H1 (cell line): Measurements from ENCODE around the gene LRP3. TPM values are rescaled to one million over a fixed set of nuclear protein-coding genes. Genes with fewer than 3 reads are reported as not detected.

Source experiments
- CTCF ChIA-PET: fragments of 300-600 bp; sonication (Branson Sonifier 250); formaldehyde crosslinking; loops from one replicate; lab custom pipeline; 2021; ENCODE audit not compliant: partially characterized antibody; lab: Charles Lee
- POLR2A ChIA-PET: fragments of 300-600 bp; sonication (Branson Sonifier 250); formaldehyde crosslinking; loops from one replicate; lab custom pipeline; 2021; ENCODE audit warnings: inconsistent platforms; ENCODE audit not compliant: partially characterized antibody; lab: Charles Lee
- DNase-seq, 2 experiments: peaks; one replicate each; pipeline versions ENCODE4 v3.0.0 to v3.0.0-alpha.2; 2010 to 2022; ENCODE audit warnings: low spot score in 2 of 2, low read depth in 1 of 2, mixed read lengths in 1 of 2
- FAIRE-seq: peaks from 2 replicates; lab custom pipeline; 2011; peaks lifted over from hg19 to GRCh38; lab: Jason Lieb, UNC
- H2AFZ ChIP-seq: 2 replicates; pipeline ENCODE4 v1.8.1; 2012; ENCODE audit warnings: low read length, inconsistent platforms
- H2AK5ac ChIP-seq: 2 replicates; pipeline ENCODE4 v1.6.1; 2013; ENCODE audit warnings: low read depth, low read length
- H2BK120ac ChIP-seq: replicated peaks from 2 replicates; pipeline ENCODE3; 2013; ENCODE audit warnings: low read depth, low read length, inconsistent platforms
- H2BK12ac ChIP-seq: 2 replicates; pipeline ENCODE4 v1.6.1; 2013; ENCODE audit warnings: low read depth, low read length
- H2BK15ac ChIP-seq: 2 replicates; pipeline ENCODE4 v1.6.1; 2013; ENCODE audit warnings: low read length
- H2BK20ac ChIP-seq: 2 replicates; pipeline ENCODE4 v1.6.1; 2013; ENCODE audit warnings: low read length
- H2BK5ac ChIP-seq: 2 replicates; pipeline ENCODE4 v1.6.1; 2013; ENCODE audit warnings: low read depth, low read length
- H3K14ac ChIP-seq: 2 replicates; pipeline ENCODE4 v1.6.1; 2013; ENCODE audit warnings: inconsistent platforms; ENCODE audit not compliant: insufficient read length
- H3K18ac ChIP-seq: 2 replicates; pipeline ENCODE4 v1.6.1; 2013; ENCODE audit warnings: low read length; ENCODE audit errors: extremely low read depth
- H3K23ac ChIP-seq: 2 replicates; pipeline ENCODE4 v1.6.1; 2013; ENCODE audit warnings: inconsistent platforms; ENCODE audit not compliant: insufficient read length
- H3K23me2 ChIP-seq: 2 replicates; pipeline ENCODE4 v1.6.1; 2013; ENCODE audit warnings: low read depth, low read length
- H3K27ac ChIP-seq: 2 replicates; pipeline ENCODE4 v1.6.1; 2011; ENCODE audit warnings: low read depth, low read length, inconsistent platforms
- H3K27me3 ChIP-seq, 4 experiments: replicated peaks in 1 of 4; 1 replicate in 1 of 4; 2 replicates in 3 of 4; pipeline versions ENCODE4 v1.6.1 to v1.8.1; 2011 to 2013; ENCODE audit warnings: low read length in 3 of 4, mild to moderate bottlenecking in 3 of 4, inconsistent platforms in 2 of 4, mixed read lengths in 2 of 4, moderate library complexity in 1 of 4; ENCODE audit not compliant: control insufficient read depth in 3 of 4, insufficient read depth in 3 of 4; ENCODE audit errors: extremely low read depth in 1 of 4
- H3K36me3 ChIP-seq, 4 experiments: 2 replicates each; pipeline versions ENCODE4 v1.6.1 to v1.8.1; 2011 to 2013; ENCODE audit warnings: mild to moderate bottlenecking in 4 of 4, low read length in 3 of 4, moderate library complexity in 2 of 4, control low read depth in 1 of 4, inconsistent platforms in 1 of 4; ENCODE audit not compliant: insufficient read depth in 4 of 4, control insufficient read depth in 2 of 4
- H3K4ac ChIP-seq: replicated peaks from 2 replicates; pipeline ENCODE3; 2013; ENCODE audit warnings: low read length, low read depth, mixed read lengths, inconsistent platforms; ENCODE audit not compliant: insufficient read length
- H3K4me1 ChIP-seq, 4 experiments: replicated peaks in 1 of 4; 1 replicate in 1 of 4; 2 replicates in 3 of 4; pipeline versions ENCODE4 v1.6.1 to v1.8.1; 2011 to 2013; ENCODE audit warnings: low read length in 3 of 4, inconsistent platforms in 2 of 4, mixed read lengths in 1 of 4; ENCODE audit not compliant: insufficient read depth in 4 of 4, control insufficient read depth in 3 of 4
- H3K4me2 ChIP-seq, 2 experiments: 2 replicates each; pipeline versions ENCODE4 v1.6.1 to v1.8.1; 2011 to 2013; ENCODE audit warnings: low read depth in 2 of 2, low read length in 2 of 2, control low read depth in 1 of 2, inconsistent platforms in 1 of 2, mild to moderate bottlenecking in 1 of 2; ENCODE audit not compliant: insufficient read depth in 1 of 2
- H3K4me3 ChIP-seq, 4 experiments: fragments of 200-600, 300-600 bp in 1 of 4; sonication (generic), shearing (Covaris generic), sonication (Bioruptor Twin) in 1 of 4; 2 replicates each; pipeline versions ENCODE4 v1.5.1 to v1.8.1; 2011 to 2016; ENCODE audit warnings: low read length in 4 of 4, low read depth in 3 of 4, control low read depth in 2 of 4, inconsistent platforms in 2 of 4, mild to moderate bottlenecking in 2 of 4, mixed read lengths in 1 of 4, moderate library complexity in 1 of 4; ENCODE audit not compliant: insufficient read depth in 2 of 4; ENCODE audit errors: extremely low read depth in 1 of 4
- H3K56ac ChIP-seq: replicated peaks from 2 replicates; pipeline ENCODE3; 2013; ENCODE audit warnings: low read depth, mild to moderate bottlenecking, mixed read lengths, low read length, inconsistent platforms; ENCODE audit not compliant: insufficient read length
- H3K79me1 ChIP-seq: 2 replicates; pipeline ENCODE4 v1.6.1; 2013; ENCODE audit warnings: low read depth, low read length, control low read depth
- H3K79me2 ChIP-seq, 2 experiments: 2 replicates each; pipeline versions ENCODE4 v1.6.1 to v1.8.1; 2012 to 2013; ENCODE audit warnings: low read length in 2 of 2, mild to moderate bottlenecking in 2 of 2, inconsistent platforms in 1 of 2; ENCODE audit not compliant: insufficient read depth in 2 of 2, control insufficient read depth in 1 of 2
- H3K9ac ChIP-seq, 4 experiments: replicated peaks in 1 of 4; 1 replicate in 1 of 4; 2 replicates in 3 of 4; pipeline versions ENCODE4 v1.6.1 to v1.8.1; 2011 to 2013; ENCODE audit warnings: low read depth in 3 of 4, low read length in 3 of 4, control low read depth in 2 of 4, mild to moderate bottlenecking in 2 of 4, moderate library complexity in 2 of 4, inconsistent platforms in 1 of 4; ENCODE audit errors: extremely low read depth in 1 of 4
- H3K9me3 ChIP-seq, 2 experiments: 2 replicates each; pipeline versions ENCODE4 v1.6.1 to v1.8.1; 2012 to 2013; ENCODE audit warnings: mild to moderate bottlenecking in 2 of 2, moderate library complexity in 2 of 2, control low read depth in 1 of 2, inconsistent platforms in 1 of 2, low read depth in 1 of 2, low read length in 1 of 2, mixed read lengths in 1 of 2; ENCODE audit not compliant: insufficient read depth in 2 of 2
- H4K20me1 ChIP-seq, 2 experiments: replicated peaks in 1 of 2; 2 replicates each; pipeline versions ENCODE3 to v1.8.1; 2011 to 2013; ENCODE audit warnings: inconsistent platforms in 2 of 2, low read length in 2 of 2, mild to moderate bottlenecking in 1 of 2; ENCODE audit not compliant: insufficient read depth in 2 of 2, control insufficient read depth in 1 of 2
- H4K5ac ChIP-seq: 2 replicates; pipeline ENCODE4 v1.6.1; 2013; ENCODE audit warnings: low read length, low read depth, mixed read lengths, inconsistent platforms; ENCODE audit not compliant: insufficient read length
- H4K8ac ChIP-seq: 2 replicates; pipeline ENCODE4 v1.8.0; 2013; ENCODE audit warnings: mild to moderate bottlenecking, moderate library complexity, low read length, inconsistent platforms; ENCODE audit not compliant: insufficient read depth; ENCODE audit errors: extremely low read depth
- H4K91ac ChIP-seq: replicated peaks from 2 replicates; pipeline ENCODE3; 2013; ENCODE audit warnings: low read length, mixed read lengths, inconsistent platforms; ENCODE audit not compliant: insufficient read length
- BCL11A ChIP-seq, 2 experiments: IDR thresholded peaks; one replicate each; pipeline ENCODE4 v1.6.1; 2011; ENCODE audit warnings: low read depth in 2 of 2, low read length in 2 of 2, mild to moderate bottlenecking in 2 of 2
- BRCA1 ChIP-seq: IDR thresholded peaks from 2 replicates; pipeline ENCODE4 v1.6.1; 2012; ENCODE audit warnings: low read depth, low read length, improper control_type of control experiment
- CEBPB ChIP-seq: IDR thresholded peaks from 2 replicates; pipeline ENCODE4 v1.6.1; 2012; ENCODE audit warnings: low read depth, low read length
- CHD1 ChIP-seq: IDR thresholded peaks from 2 replicates; pipeline ENCODE4 v1.6.1; 2012; ENCODE audit warnings: low read depth, low read length, improper control_type of control experiment
- EGR1 ChIP-seq: IDR thresholded peaks from 2 replicates; pipeline ENCODE4 v1.6.1; 2011; ENCODE audit warnings: low read depth, low read length, borderline replicate concordance
- JUN ChIP-seq: IDR thresholded peaks from 2 replicates; pipeline ENCODE4 v1.6.1; 2011; ENCODE audit warnings: low read depth, mild to moderate bottlenecking, improper control_type of control experiment, low read length
- KDM5A ChIP-seq: fragments of 200-600 bp; IDR thresholded peaks from 2 replicates; pipeline ENCODE4 v1.7.1; 2012; ENCODE audit warnings: mild to moderate bottlenecking, low read length, inconsistent platforms, mixed read lengths
- NANOG ChIP-seq: IDR thresholded peaks from 2 replicates; pipeline ENCODE4 v1.6.1; 2011; ENCODE audit warnings: low read length, low read depth, mild to moderate bottlenecking, inconsistent platforms; ENCODE audit not compliant: insufficient read depth, poor library complexity, severe bottlenecking
- PHF8 ChIP-seq: fragments of 200-600 bp; sonication (generic); conservative IDR thresholded peaks from 2 replicates; pipeline ENCODE4 v1.7.1; 2012; ENCODE audit warnings: low read depth, mild to moderate bottlenecking, inconsistent platforms, low read length, moderate library complexity
- SIX5 ChIP-seq: IDR thresholded peaks from 2 replicates; pipeline ENCODE4 v1.6.1; 2011; ENCODE audit warnings: mild to moderate bottlenecking, low read depth, low read length
- SP1 ChIP-seq: IDR thresholded peaks from 2 replicates; pipeline ENCODE4 v1.6.1; 2011; ENCODE audit warnings: low read depth, low read length
- SP2 ChIP-seq: IDR thresholded peaks from 2 replicates; pipeline ENCODE4 v1.6.1; 2012; ENCODE audit warnings: mild to moderate bottlenecking, low read length, inconsistent platforms
- SP4 ChIP-seq: IDR thresholded peaks from 2 replicates; pipeline ENCODE4 v1.6.1; 2012; ENCODE audit warnings: low read length, inconsistent platforms
- TAF1 ChIP-seq: IDR thresholded peaks from 2 replicates; pipeline ENCODE4 v1.6.1; 2011; ENCODE audit warnings: mild to moderate bottlenecking, low read depth, low read length
- TEAD4 ChIP-seq: IDR thresholded peaks from 2 replicates; pipeline ENCODE4 v1.6.1; 2012; ENCODE audit warnings: low read depth, low read length, inconsistent platforms, mixed read lengths
- WGBS, 2 experiments: shearing (Covaris generic) in 1 of 2; methylation state at CpG; one replicate each; pipeline versions ENCODE4 v1.1.6 to v1.1.7; 2013 to 2015; ENCODE audit warnings: low lambda C conversion rate in 2 of 2, mixed read lengths in 2 of 2, inconsistent platforms in 1 of 2, low coverage in 1 of 2, missing lambda C conversion rate in 1 of 2; ENCODE audit not compliant: insufficient replicate concordance in 2 of 2, insufficient coverage in 1 of 2, insufficient read length in 1 of 2; ENCODE audit errors: extremely low coverage in 1 of 2, missing lambda C conversion rate in 1 of 2; 5-methylcytosine and 5-hydroxymethylcytosine counted together
- polyA plus RNA-seq, 7 experiments: library from polyadenylated mRNA; depleted of rRNA in 3 of 7; stranded (reverse) in 5 of 7; unstranded in 2 of 7; fragments of >200 nt in 5 of 7; fragments of 200-250 nt in 2 of 7; gene quantifications; 1 replicate in 5 of 7; 2 replicates in 1 of 7; 4 replicates in 1 of 7; pipeline versions ENCODE4 v1.2.1 to v1.2.3, GENCODE V29; 2011 to 2013; ENCODE audit warnings: missing spikeins in 2 of 7, mixed read lengths in 2 of 7
- total RNA-seq: library from RNA; stranded (reverse); fragmentation: NEBNext Ultra II Directional; extraction: Animal tissue kit (Norgen Biotek cat#: 25700); gene quantifications from 2 replicates; pipeline ENCODE4 v1.2.1, GENCODE V29; 2021
- TF ChIP-seq, protein P1 (sequence below): IDR thresholded peaks from 2 replicates; pipeline ENCODE4 v1.6.1; 2012; ENCODE audit warnings: inconsistent platforms

The LRP3 gene
- total and polyA plus RNA-seq, 2 of the 8 experiments (the other 6 are each of a cell fraction or from before 2014, with no cell fraction given): 30.3 to 33.7 TPM

DNA sequence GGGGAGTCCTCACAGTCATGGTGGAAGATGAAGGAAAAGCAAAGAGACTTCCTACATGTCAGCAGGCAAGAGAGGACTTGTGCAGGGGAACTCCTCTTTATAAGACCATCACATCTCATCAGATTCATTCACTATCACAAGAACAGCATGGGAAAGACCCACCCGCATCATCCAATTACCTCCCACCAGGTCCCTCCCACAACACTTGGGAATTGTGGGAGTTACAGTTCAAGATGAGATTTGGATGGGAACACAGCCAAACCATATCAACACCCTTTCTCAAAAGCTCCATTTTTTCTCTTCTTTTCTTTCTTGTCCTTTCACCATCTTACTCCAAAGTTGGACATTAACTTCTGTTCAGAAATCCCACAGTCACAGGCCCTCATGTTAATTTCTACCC is 4.7 kb upstream of the LRP3 start:
- H2BK20ac ChIP-seq: no peak overlapping the region
- CTCF ChIA-PET: interaction anchor here (1.1 kb wide), 1 partner anchor 9 kb away, joined by 3 read pairs; no protein-coding TSS in a partner anchor
- no peak for TF ChIP-seq PHF8
- TF ChIP-seq SIX5: no peak
- no peak for TF ChIP-seq CHD1
- TF ChIP-seq TAF1: no peak
- TF ChIP-seq TEAD4: no peak
- no peak for TF ChIP-seq BCL11A (IDR thresholded peaks at IDR 0.05; ENCODE audit: low read depth in 2 of 2, low read length in 2 of 2)
- TF ChIP-seq JUN: no peak
- no peak for TF ChIP-seq SP4
- TF ChIP-seq NANOG: no peak
- TF ChIP-seq EGR1: no peak
- TF ChIP-seq SP2: no peak
- no peak for TF ChIP-seq CEBPB
- TF ChIP-seq, protein P1, sequence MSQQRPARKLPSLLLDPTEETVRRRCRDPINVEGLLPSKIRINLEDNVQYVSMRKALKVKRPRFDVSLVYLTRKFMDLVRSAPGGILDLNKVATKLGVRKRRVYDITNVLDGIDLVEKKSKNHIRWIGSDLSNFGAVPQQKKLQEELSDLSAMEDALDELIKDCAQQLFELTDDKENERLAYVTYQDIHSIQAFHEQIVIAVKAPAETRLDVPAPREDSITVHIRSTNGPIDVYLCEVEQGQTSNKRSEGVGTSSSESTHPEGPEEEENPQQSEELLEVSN: no peak
- TF ChIP-seq SP1: no peak
- TF ChIP-seq BRCA1: no peak
- TF ChIP-seq KDM5A: no peak

More for the DNA sequence above, 4.7 kb upstream of the LRP3 start:
- no peak overlapping the region for H4K91ac ChIP-seq
- FAIRE-seq: no peak
- no peak overlapping the region for H3K4me2 ChIP-seq
- POLR2A ChIA-PET: interaction anchor here (1.0 kb wide), 1 partner anchor 185 kb away, joined by 3 read pairs; no protein-coding TSS in a partner anchor
- H3K56ac ChIP-seq: no peak overlapping the region
- H3K18ac ChIP-seq: no peak overlapping the region
- no peak overlapping the region for H3K9ac ChIP-seq
- H3K27me3 ChIP-seq: peaks cover 0 to 19% (median 10%) of the 10 kb centered on the region in 4 experiments; a peak in 5 of 7 replicates
- H3K9me3 ChIP-seq: no peaks in the 10 kb centered on the region
- no peaks in the 10 kb centered on the region for H3K79me1 ChIP-seq
- H3K36me3 ChIP-seq: no peaks in the 10 kb centered on the region
- H3K4me3 ChIP-seq: no peak overlapping the region
- no peak overlapping the region for H3K27ac ChIP-seq
- H3K4me1 ChIP-seq: peaks cover 0 to 7% (median 3%) of the 10 kb centered on the region in 4 experiments; a peak in 4 of 7 replicates
- no peak overlapping the region for H4K5ac ChIP-seq
- H3K23me2 ChIP-seq: peaks cover 3% of the 10 kb centered on the region; the same call in 1 of the 2 replicates
- H2BK12ac ChIP-seq: no peak overlapping the region
- no peaks in the 10 kb centered on the region for H3K79me2 ChIP-seq
- DNase-seq: no peak
- no peak overlapping the region for H3K4ac ChIP-seq
- no peak overlapping the region for H2BK5ac ChIP-seq
- H4K20me1 ChIP-seq: no peaks in the 10 kb centered on the region
- no peak overlapping the region for H2BK120ac ChIP-seq
- no peak overlapping the region for H3K14ac ChIP-seq
- no peak overlapping the region for H2AK5ac ChIP-seq
- H2AFZ ChIP-seq: no peak overlapping the region
- H4K8ac ChIP-seq: no peak overlapping the region
- H3K23ac ChIP-seq: no peak overlapping the region
- H2BK15ac ChIP-seq: no peak overlapping the region
- 64% methylated on average over 1 of the region's 1 CpG; no CpG with 5 or more reads in 1 of the 2 experiments for WGBS, 2 experiments
